H9 (cell line): ENCODE data around the gene FAM43A. TPM values are rescaled to one million over a fixed set of nuclear protein-coding genes. Genes with fewer than 3 reads are reported as not detected.
A peak's percentile ranks its signal among the peaks of the same experiment; 100 is the strongest.

ENCODE experiments used
- DNase-seq: peaks from one replicate; pipeline ENCODE4 v3.0.0-alpha.2; 2017
- H2AFZ ChIP-seq: one replicate; pipeline ENCODE4 v1.6.1; 2013; ENCODE audit warnings: mild to moderate bottlenecking, low read length, control low read depth, moderate library complexity
- H2AK5ac ChIP-seq: 2 replicates; pipeline ENCODE4 v1.6.1; 2013; ENCODE audit warnings: low read length, control low read depth, mixed read lengths; ENCODE audit not compliant: insufficient read length
- H2BK120ac ChIP-seq: one replicate; pipeline ENCODE4 v1.6.1; 2013; ENCODE audit warnings: low read depth, mild to moderate bottlenecking, low read length, control low read depth, inconsistent platforms; ENCODE audit not compliant: poor library complexity, severe bottlenecking
- H2BK12ac ChIP-seq: 2 replicates; pipeline ENCODE4 v1.6.1; 2013; ENCODE audit warnings: low read length, control low read depth, mixed read lengths, low read depth; ENCODE audit not compliant: insufficient read length
- H2BK15ac ChIP-seq: 2 replicates; pipeline ENCODE4 v1.6.1; 2013; ENCODE audit warnings: low read depth, low read length, control low read depth
- H2BK20ac ChIP-seq: one replicate; pipeline ENCODE4 v1.6.1; 2013; ENCODE audit warnings: low read depth, mild to moderate bottlenecking, low read length, control low read depth, inconsistent platforms; ENCODE audit not compliant: poor library complexity, severe bottlenecking
- H2BK5ac ChIP-seq: 2 replicates; pipeline ENCODE4 v1.6.1; 2013; ENCODE audit warnings: low read length, control low read depth, mixed read lengths; ENCODE audit not compliant: insufficient read length
- H3K14ac ChIP-seq: 2 replicates; pipeline ENCODE4 v1.6.1; 2013; ENCODE audit warnings: low read length, control low read depth; ENCODE audit not compliant: insufficient read depth
- H3K18ac ChIP-seq: 2 replicates; pipeline ENCODE4 v1.6.1; 2013; ENCODE audit warnings: low read depth, mild to moderate bottlenecking, mixed read lengths, low read length, control low read depth; ENCODE audit not compliant: insufficient read length
- H3K23ac ChIP-seq: 2 replicates; pipeline ENCODE4 v1.6.1; 2013; ENCODE audit warnings: low read length, control low read depth, mixed read lengths, low read depth; ENCODE audit not compliant: insufficient read length
- H3K23me2 ChIP-seq: 2 replicates; pipeline ENCODE4 v1.6.1; 2013; ENCODE audit warnings: low read depth, mild to moderate bottlenecking, mixed read lengths, low read length, control low read depth; ENCODE audit not compliant: insufficient read length, poor library complexity, severe bottlenecking
- H3K27ac ChIP-seq: 2 replicates; pipeline ENCODE4 v1.5.1; 2013; ENCODE audit warnings: low read length, control low read depth, mixed read lengths, low read depth; ENCODE audit not compliant: insufficient read length
- H3K27me3 ChIP-seq: 2 replicates; pipeline ENCODE4 v1.6.1; 2013; ENCODE audit warnings: low read length, control low read depth, inconsistent platforms; ENCODE audit not compliant: insufficient read depth
- H3K4ac ChIP-seq: 2 replicates; pipeline ENCODE4 v1.6.1; 2013; ENCODE audit warnings: low read depth, mild to moderate bottlenecking, control low read depth, inconsistent platforms, low read length, moderate library complexity
- H3K4me1 ChIP-seq: 2 replicates; pipeline ENCODE4 v1.6.1; 2013; ENCODE audit warnings: low read length, control low read depth, inconsistent platforms; ENCODE audit not compliant: insufficient read depth
- H3K4me2 ChIP-seq: 2 replicates; pipeline ENCODE4 v1.6.1; 2013; ENCODE audit warnings: low read length, control low read depth, mixed read lengths; ENCODE audit not compliant: insufficient read length, insufficient read depth
- H3K56ac ChIP-seq: 2 replicates; pipeline ENCODE4 v1.6.1; 2013; ENCODE audit warnings: low read depth, mild to moderate bottlenecking, mixed read lengths, low read length, control low read depth; ENCODE audit not compliant: insufficient read length
- H3K79me1 ChIP-seq: 2 replicates; pipeline ENCODE4 v1.6.1; 2013; ENCODE audit warnings: low read depth, mild to moderate bottlenecking, moderate library complexity, low read length, control low read depth, inconsistent platforms; ENCODE audit not compliant: insufficient read depth, poor library complexity, severe bottlenecking
- H3K79me2 ChIP-seq: 2 replicates; pipeline ENCODE4 v1.6.1; 2013; ENCODE audit warnings: low read length, control low read depth, inconsistent platforms; ENCODE audit not compliant: insufficient read depth
- H3K9ac ChIP-seq: 2 replicates; pipeline ENCODE4 v1.6.1; 2013; ENCODE audit warnings: low read length, control low read depth, mixed read lengths; ENCODE audit not compliant: insufficient read length; ENCODE audit errors: extremely low read depth
- H3K9me3 ChIP-seq: one replicate; pipeline ENCODE4 v1.6.1; 2013; ENCODE audit warnings: low read depth, low read length, inconsistent platforms; ENCODE audit not compliant: control insufficient read depth
- H3T11ph ChIP-seq: one replicate; pipeline ENCODE4 v1.6.1; 2013; ENCODE audit warnings: mild to moderate bottlenecking, low read length, control low read depth, inconsistent platforms
- H4K20me1 ChIP-seq: one replicate; pipeline ENCODE4 v1.6.1; 2013; ENCODE audit not compliant: control insufficient read depth, insufficient read length, insufficient read depth
- H4K5ac ChIP-seq: 2 replicates; pipeline ENCODE4 v1.6.1; 2013; ENCODE audit warnings: low read depth, mild to moderate bottlenecking, mixed read lengths, low read length, control low read depth; ENCODE audit not compliant: insufficient read length
- H4K8ac ChIP-seq: replicated peaks from 2 replicates; pipeline ENCODE4 v1.6.1; 2013; ENCODE audit warnings: low read length, control low read depth, mixed read lengths, low read depth; ENCODE audit not compliant: insufficient read length
- H4K91ac ChIP-seq: 2 replicates; pipeline ENCODE4 v1.6.1; 2013; ENCODE audit warnings: low read depth, mild to moderate bottlenecking, moderate library complexity, mixed read lengths, low read length, control low read depth; ENCODE audit not compliant: insufficient read length
- H3K27ac Mint-ChIP-seq, 3 experiments: 2 replicates in 2 of 3; 3 replicates in 1 of 3; pipeline ENCODE4 v1.8.0; 2020 to 2021; ENCODE audit warnings: mixed read lengths in 3 of 3, mild to moderate bottlenecking in 1 of 3, moderate library complexity in 1 of 3
- H3K27me3 Mint-ChIP-seq: 2 replicates; pipeline ENCODE4 v1.8.0; 2021; ENCODE audit warnings: low read depth, mild to moderate bottlenecking, moderate library complexity, mixed read lengths
- H3K36me3 Mint-ChIP-seq, 3 experiments: 2 replicates in 2 of 3; 3 replicates in 1 of 3; pipeline ENCODE4 v1.8.0; 2020 to 2021; ENCODE audit warnings: low read depth in 3 of 3, mixed read lengths in 3 of 3; ENCODE audit not compliant: insufficient read depth in 1 of 3
- H3K4me1 Mint-ChIP-seq, 2 experiments: 2 replicates each; pipeline ENCODE4 v1.8.0; 2020; ENCODE audit warnings: mixed read lengths in 2 of 2
- H3K4me3 Mint-ChIP-seq, 2 experiments: 2 replicates in 1 of 2; 3 replicates in 1 of 2; pipeline ENCODE4 v1.8.0; 2020 to 2021; ENCODE audit warnings: mild to moderate bottlenecking in 2 of 2, mixed read lengths in 2 of 2, moderate library complexity in 1 of 2
- H3K9me3 Mint-ChIP-seq, 2 experiments: 2 replicates in 1 of 2; 3 replicates in 1 of 2; pipeline ENCODE4 v1.8.0; 2020; ENCODE audit warnings: mild to moderate bottlenecking in 2 of 2, mixed read lengths in 2 of 2, moderate library complexity in 1 of 2
- WGBS: extraction: QIAGEN DNeasy Blood & Tissue Kit; methylation state at CpG from one replicate; pipeline ENCODE4 v1.1.7; 2013; ENCODE audit warnings: missing lambda C conversion rate, low lambda C conversion rate, mixed read lengths; ENCODE audit not compliant: insufficient read length; ENCODE audit errors: extremely low coverage; 5-methylcytosine and 5-hydroxymethylcytosine counted together
- total RNA-seq: library from RNA; stranded (reverse); gene quantifications from 2 replicates; pipeline ENCODE4 v1.2.1, GENCODE V29; 2021
- TF ChIP-seq, protein P1 (sequence below): fragments of 200-600 bp; sonication (generic); conservative IDR thresholded peaks from 3 replicates; pipeline ENCODE4 v1.8.0; 2021; ENCODE audit warnings: antibody characterized with exemption, mild to moderate bottlenecking

Gene FAM43A
- total RNA-seq, 1 experiment from 2014 or later, result 2.7 TPM

- peak within 1 kb of the TSS; percentile 94 for H3K9ac ChIP-seq
- Mint-ChIP-seq H3K4me3 (peak within 1 kb of the TSS; percentile 98 to 99), H3K27ac (peak within 1 kb of the TSS; percentile 98 to 99 (median 98)), H3K4me1 (peaks cover 9 to 13% of the 10 kb centered on the region in 2 experiments), H3K27me3 (peaks cover 35% of the 10 kb centered on the region), H3K36me3 (peaks cover 3 to 20% (median 19%) of the 10 kb centered on the region in 3 experiments; a peak in 6 of 7 replicates), H3K9me3 (no peaks in the 10 kb centered on the region)
- H3T11ph ChIP-seq, result peak within 1 kb of the TSS; percentile 87
- peak within 1 kb of the TSS; percentile 46 for H2AFZ ChIP-seq
- H3K79me1 ChIP-seq, result peaks cover 4% of the 10 kb centered on the region
- 0 out of 2 replicates have a peak within 1 kb of the TSS, but pooled peaks have one; percentile 13 for H2BK15ac ChIP-seq
- no peak within 1 kb of the TSS for H3K23ac ChIP-seq
- no peak within 1 kb of the TSS for H2BK5ac ChIP-seq
- peak within 1 kb of the TSS; percentile 99 for H3K4me2 ChIP-seq
- no peak within 1 kb of the TSS for H2BK120ac ChIP-seq
- no peaks in the 10 kb centered on the region for H3K27me3 ChIP-seq
- peak within 1 kb of the TSS; percentile 83 for H3K18ac ChIP-seq
- no peak within 1 kb of the TSS for H4K91ac ChIP-seq
- no peak within 1 kb of the TSS for H2BK20ac ChIP-seq
- no peak within 1 kb of the TSS for H2AK5ac ChIP-seq
- peak; percentile 93 for DNase-seq
- H3K79me2 ChIP-seq, result peaks cover 12% of the 10 kb centered on the region; the same call in 1 of the 2 replicates
- H3K4ac ChIP-seq, result no peak within 1 kb of the TSS
- no peaks in the 10 kb centered on the region for H3K9me3 ChIP-seq
- no CpG with 5 or more reads among the region's 57 CpGs for WGBS
- H4K5ac ChIP-seq, result no peak within 1 kb of the TSS
- peak within 1 kb of the TSS; percentile 25 for H4K8ac ChIP-seq
- no peak within 1 kb of the TSS for H2BK12ac ChIP-seq
- peak within 1 kb of the TSS; percentile 94; the same call in 1 of the 2 replicates for H3K14ac ChIP-seq
- H3K23me2 ChIP-seq, result peaks cover 7% of the 10 kb centered on the region
- no peaks in the 10 kb centered on the region for H4K20me1 ChIP-seq
- TF ChIP-seq, protein P1, sequence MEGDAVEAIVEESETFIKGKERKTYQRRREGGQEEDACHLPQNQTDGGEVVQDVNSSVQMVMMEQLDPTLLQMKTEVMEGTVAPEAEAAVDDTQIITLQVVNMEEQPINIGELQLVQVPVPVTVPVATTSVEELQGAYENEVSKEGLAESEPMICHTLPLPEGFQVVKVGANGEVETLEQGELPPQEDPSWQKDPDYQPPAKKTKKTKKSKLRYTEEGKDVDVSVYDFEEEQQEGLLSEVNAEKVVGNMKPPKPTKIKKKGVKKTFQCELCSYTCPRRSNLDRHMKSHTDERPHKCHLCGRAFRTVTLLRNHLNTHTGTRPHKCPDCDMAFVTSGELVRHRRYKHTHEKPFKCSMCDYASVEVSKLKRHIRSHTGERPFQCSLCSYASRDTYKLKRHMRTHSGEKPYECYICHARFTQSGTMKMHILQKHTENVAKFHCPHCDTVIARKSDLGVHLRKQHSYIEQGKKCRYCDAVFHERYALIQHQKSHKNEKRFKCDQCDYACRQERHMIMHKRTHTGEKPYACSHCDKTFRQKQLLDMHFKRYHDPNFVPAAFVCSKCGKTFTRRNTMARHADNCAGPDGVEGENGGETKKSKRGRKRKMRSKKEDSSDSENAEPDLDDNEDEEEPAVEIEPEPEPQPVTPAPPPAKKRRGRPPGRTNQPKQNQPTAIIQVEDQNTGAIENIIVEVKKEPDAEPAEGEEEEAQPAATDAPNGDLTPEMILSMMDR, result no peak
- 0 out of 2 replicates have a peak, but pooled peaks cover 2% of the 10 kb centered on the region for H3K4me1 ChIP-seq
- H3K56ac ChIP-seq, result no peak within 1 kb of the TSS
- H3K27ac ChIP-seq, result no peak within 1 kb of the TSS
Measured at GRCh38 chr3:194671900-194672808, 13.5 kb upstream of the FAM43A start, which contains the start of gene LSG1. TSS of gene LSG1 (minus strand) at chr3:194672191. CDS start at chr3:194672162, 29 bp downstream.
